ENCODE data around the gene ART3.

Gene ART3

DNA sequence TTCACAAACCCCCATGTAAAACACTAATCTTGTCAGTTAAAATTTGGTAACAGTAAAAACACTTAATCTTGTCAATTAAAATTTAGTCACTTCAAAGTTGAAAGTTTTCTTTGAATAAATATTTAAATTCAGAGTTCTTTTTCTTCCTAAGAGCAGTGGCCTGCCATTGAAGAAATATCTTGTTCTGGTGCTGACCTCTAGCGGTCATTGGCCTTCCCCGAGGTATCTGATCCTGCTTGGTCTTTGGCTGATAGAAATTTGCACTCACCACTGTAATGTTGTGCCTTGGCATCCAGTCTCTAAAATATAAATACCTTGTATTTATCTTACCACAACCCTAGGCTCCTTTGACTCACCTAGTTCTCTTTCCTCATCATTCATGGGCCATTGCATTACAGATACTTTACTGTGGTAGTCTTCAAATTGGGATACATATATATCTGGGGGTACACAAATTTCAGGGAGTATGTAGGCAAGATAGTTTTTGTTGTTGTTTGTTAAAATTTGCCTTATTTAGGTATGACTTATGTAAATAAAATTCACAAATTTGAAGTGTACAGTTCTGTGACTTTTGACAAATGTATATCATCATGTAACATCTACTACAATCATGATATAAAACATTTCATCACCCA is 6.7 kb upstream of the ART3 start:
- DNase-seq (ENCODE audit: low read depth in 2 of 3, low spot score in 2 of 3), result peak in 2 of 3 experiments; percentile 23 to 27

GRCh38 chr4:76072760-76073159 is 1.7 kb upstream of the ART3 start:
- DNase-seq (ENCODE audit: low read depth in 2 of 3, low spot score in 2 of 3), result no peak

DNA sequence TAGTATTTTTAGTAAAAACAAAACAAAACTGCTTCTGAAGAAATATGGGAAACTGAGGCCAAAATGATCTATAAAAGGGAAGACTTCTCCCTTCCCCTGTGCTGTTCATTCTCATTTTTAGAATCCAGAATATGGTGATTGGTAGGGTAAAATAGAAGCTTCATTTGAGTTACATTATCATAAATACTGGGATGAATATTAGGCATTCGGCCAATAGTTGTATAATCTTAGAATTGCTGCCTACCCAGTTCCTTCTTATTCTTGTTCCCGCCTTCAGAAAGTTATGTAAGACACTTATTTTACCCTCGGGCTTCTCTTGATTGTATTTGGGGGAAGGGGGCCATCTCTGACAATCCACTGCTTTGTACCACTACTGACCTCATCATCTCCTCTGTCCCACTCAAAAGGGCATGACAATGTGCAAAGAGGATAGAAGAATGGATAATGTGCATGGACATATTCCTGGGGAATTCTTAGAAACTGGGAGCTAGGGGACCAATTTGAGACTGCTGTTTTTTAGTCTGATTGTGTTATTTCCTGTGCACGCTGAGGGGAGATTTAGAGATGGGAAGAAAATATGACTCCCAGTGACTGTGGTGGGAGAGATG is 588 bp downstream of the ART3 start:
- no peak for DNase-seq (ENCODE audit: low read depth in 2 of 3, low spot score in 2 of 3)

- no peak for DNase-seq (ENCODE audit: low read depth in 2 of 3, low spot score in 2 of 3)
Measured at GRCh38 chr4:76078033-76078613, 3.6 kb downstream of the ART3 start.

- no peak for DNase-seq (ENCODE audit: low read depth in 2 of 3, low spot score in 2 of 3)
Measured at GRCh38 chr4:76083386-76083988, 9.0 kb downstream of the ART3 start.

DNA sequence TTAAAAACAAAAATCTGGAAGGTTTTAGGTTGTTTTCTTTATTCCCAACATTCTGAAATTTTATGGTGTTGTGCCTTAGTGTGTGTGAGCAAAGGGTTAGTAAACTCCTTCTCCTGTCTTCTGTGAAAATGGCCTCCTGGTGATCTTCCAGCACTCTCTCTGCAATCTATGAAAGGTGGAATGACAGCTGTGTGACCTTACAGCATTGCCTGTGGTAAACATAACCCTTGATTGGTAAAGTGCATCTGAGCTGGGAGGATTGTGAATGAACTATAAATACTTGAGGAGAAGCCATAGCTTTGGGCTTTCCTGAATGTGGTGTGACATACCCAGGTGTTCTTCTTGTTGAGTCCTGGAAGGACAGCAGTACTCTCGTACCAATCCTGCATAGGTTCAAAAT is 10.0 kb downstream of the ART3 start:
- DNase-seq (ENCODE audit: low read depth in 2 of 3, low spot score in 2 of 3), result no peak

GRCh38 chr4:76087007-76087769 is 12.7 kb downstream of the ART3 start:
- no peak for DNase-seq (ENCODE audit: low read depth in 2 of 3, low spot score in 2 of 3)

DNA sequence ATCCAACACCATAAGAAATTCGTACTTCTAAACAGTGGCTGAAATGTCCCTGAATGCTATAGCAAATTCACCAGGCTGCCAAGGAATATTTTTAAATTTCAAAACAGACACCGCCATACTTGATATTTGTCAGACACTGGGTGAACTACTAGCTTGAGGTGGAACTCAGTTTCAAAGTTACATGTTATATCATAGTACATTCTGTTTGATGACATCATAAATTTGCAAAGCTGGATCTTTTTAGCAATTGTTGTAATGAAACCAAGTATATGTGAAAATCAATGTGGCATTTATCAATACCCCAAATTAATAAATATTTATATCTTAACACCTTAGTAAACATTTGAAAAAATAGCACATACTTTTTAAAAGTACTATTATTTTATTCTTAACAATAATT is 14.2 kb downstream of the ART3 start:
- no peak for DNase-seq (ENCODE audit: low read depth in 2 of 3, low spot score in 2 of 3)

DNA sequence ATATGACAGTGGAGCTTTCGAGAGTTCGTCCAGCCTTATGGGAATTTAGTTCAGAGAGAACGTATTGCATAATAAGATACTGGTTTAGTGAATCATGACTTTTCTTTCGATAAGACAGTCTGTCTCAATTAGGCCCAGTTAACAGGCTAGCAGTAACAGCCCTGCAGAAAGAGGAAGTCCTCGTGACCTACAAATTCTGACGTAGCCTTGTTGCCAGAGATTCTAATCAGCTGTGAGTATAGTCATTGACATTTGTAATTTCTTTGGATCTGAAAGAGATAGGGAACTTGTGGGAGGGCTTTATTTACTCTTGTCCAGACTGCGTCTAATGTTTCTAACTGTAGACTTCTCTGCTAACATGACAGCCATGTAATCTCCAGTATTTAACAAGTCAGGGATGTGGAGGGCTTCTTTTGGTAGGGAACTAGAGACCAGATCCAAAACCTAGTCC is 15.8 kb downstream of the ART3 start:
- DNase-seq (ENCODE audit: low read depth in 2 of 3, low spot score in 2 of 3), result no peak

DNA sequence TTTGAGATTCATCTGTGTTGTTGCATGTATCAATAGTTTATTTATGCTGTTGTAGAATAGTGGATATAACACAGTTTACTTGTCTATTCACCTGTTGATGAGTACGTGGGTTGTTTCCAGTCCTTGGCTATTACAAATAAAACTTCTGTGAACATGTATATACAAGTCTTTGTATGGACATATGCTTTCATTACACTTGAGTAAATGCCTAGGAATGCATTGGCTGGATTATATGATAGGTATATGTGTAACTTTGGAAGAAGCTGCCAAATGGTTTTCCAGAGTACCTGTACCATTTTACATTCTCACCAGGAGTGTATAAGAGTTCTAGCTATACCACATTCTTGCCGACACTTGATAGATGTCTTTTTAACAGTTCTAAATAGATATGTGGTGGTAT is 16.5 kb downstream of the ART3 start:
- no peak for DNase-seq (ENCODE audit: low read depth in 2 of 3, low spot score in 2 of 3)

DNA sequence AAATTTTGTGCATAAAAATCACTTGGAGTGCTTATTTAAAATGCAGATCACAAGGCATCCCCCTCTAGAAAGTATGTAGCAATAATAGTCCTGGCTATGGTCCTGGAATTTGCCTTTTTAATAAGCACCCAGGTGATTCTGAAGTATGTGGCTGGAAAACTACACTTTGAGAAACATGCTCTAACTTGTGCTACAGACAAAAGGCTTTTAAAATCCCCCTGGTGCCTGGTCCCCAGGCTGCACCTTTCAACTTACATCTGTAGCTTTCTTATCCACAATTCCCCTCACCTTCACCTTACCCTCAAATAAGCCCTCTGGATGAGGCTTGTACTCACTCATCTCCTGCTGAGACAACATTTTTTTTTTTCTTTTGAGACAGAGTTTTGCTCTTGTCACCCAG is 21.1 kb downstream of the ART3 start:
- DNase-seq (ENCODE audit: low read depth in 2 of 3, low spot score in 2 of 3), result no peak

DNA sequence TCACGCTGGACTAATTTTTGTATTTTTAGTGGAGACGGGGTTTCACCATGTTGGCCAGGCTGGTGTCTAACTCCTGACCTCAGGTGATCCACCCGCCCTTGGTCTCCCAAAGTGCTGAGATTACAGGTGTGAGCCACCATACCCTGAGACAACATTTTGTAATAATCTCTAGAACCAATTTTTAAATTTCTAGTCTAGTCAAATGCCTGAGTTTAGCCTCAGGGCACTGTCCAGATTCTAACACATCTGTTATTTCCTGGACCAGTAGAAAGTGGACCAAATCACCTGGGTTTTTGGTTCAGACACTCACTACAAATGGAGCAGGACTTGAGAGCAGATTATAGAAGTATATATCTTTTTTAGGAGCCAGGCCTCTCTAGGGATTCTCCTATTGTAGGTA is 21.6 kb downstream of the ART3 start:
- no peak for DNase-seq (ENCODE audit: low read depth in 2 of 3, low spot score in 2 of 3)

GRCh38 chr4:76105652-76106051 is 31.1 kb downstream of the ART3 start:
- DNase-seq (ENCODE audit: low read depth in 2 of 3, low spot score in 2 of 3), result no peak

GRCh38 chr4:76106442-76106841 is 31.9 kb downstream of the ART3 start:
- DNase-seq (ENCODE audit: low read depth in 2 of 3, low spot score in 2 of 3), result no peak

GRCh38 chr4:76108467-76109181 is 34.1 kb downstream of the ART3 start:
- DNase-seq (ENCODE audit: low read depth in 2 of 3, low spot score in 2 of 3), result no peak

DNA sequence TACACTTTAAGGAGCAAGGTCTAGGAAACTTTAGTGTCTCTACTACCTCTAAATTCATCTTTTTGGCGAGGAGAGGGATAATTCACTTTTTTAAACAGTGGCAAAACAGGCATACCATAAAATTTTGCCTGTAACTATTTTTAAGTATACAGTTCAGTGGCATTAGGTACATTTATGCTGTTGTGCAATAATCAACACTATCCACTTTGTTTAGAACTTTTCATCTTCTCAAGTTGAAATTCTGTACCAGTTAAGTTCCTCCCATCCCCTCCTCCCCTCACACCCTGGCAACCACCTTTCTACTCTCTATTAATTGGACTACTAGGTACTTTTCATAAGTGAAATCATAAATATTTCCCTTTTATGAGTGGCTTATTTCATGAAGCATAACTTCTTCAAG is 42.3 kb downstream of the ART3 start:
- no peak for DNase-seq (ENCODE audit: low read depth in 2 of 3, low spot score in 2 of 3)

DNA sequence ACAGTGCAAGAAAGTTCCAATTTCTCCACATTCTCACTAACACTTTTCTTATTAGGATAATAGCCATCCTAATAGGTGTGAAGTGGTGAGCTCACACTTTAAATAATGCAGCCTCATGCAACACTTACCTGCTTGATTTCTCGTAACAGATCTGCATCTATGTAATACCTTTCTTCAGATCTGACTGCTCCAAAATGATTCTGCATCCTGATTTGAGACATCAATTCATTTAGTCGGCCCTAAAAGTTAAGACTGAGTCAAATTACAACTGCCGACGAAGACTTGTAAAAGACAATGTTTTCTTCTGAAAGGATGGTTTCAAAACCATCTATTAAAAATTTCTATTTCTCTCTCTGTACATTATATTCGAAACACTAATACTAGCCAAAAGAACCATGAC is 43.0 kb downstream of the ART3 start:
- DNase-seq (ENCODE audit: low read depth in 2 of 3, low spot score in 2 of 3), result no peak

GRCh38 chr4:76120199-76120598 is 45.7 kb downstream of the ART3 start:
- no peak for DNase-seq (ENCODE audit: low read depth in 2 of 3, low spot score in 2 of 3)

GRCh38 chr4:76125816-76126215 is 51.3 kb downstream of the ART3 start:
- DNase-seq (ENCODE audit: low read depth in 2 of 3, low spot score in 2 of 3), result no peak

DNA sequence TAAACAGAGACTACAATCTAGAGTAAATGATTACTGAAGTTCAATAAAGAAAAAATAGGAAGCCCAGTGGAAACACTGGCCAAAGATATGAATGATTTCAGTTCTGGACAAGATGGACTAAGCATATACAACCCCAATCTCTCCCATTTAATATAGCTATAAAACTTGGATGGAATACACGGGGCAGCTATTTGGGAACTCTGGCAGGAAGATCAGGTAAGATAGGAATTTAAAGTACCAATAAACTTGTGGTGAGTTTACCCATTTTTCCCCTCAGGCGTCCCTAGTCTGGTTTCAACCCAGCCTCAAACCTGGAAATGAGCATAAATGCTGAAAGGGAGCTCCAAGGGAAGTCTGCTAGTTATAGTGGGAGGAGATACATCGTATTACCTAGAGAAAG is 53.2 kb downstream of the ART3 start:
- no peak for DNase-seq (ENCODE audit: low read depth in 2 of 3, low spot score in 2 of 3)

DNA sequence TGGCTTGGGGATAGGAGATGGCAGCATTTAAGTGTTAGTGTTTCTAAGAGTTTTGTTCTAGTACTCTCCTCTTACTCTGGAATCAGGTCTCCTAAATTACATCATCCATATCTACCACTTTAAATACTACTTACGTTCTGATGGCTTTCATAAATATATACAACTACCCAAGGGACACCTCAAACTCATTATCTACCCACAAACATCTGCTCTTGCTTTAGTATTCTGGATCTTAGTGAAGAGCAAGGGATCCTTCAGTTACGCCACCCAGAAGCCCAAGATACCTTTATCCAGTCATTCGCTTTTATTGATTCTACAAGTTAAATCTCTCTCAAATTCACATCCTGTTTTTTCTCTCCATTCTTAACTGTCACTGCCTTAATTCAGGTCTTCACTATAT is 66.7 kb downstream of the ART3 start:
- no peak for DNase-seq (ENCODE audit: low read depth in 2 of 3, low spot score in 2 of 3)

All from activated CD8-positive, alpha-beta memory T cell treated with anti-CD3 and anti-CD28 coated beads for 48 hours (primary cell).